Smooth muscle cell (in vitro differentiated cells): Measurements from ENCODE around the gene HEBP2. TPM values are rescaled to one million over a fixed set of nuclear protein-coding genes. Genes with fewer than 3 reads are reported as not detected.

ENCODE experiments used
- DNase-seq: peaks from one replicate; lab custom pipeline; 2025; ENCODE audit not compliant: unreplicated experiment; lab: John Stamatoyannopoulos, UW
- H2AFZ ChIP-seq: fragments of 200-600 bp; sonication (generic); 2 replicates; pipeline ENCODE4 v1.6.0; 2016; ENCODE audit warnings: antibody characterized with exemption, low read depth, mild to moderate bottlenecking
- H3F3A ChIP-seq: fragments of 200-600 bp; sonication (generic); 2 replicates; pipeline ENCODE4 v1.6.0; 2017; ENCODE audit warnings: antibody characterized with exemption, low read depth
- H3K27ac ChIP-seq: fragments of 200-600 bp; sonication (generic); 2 replicates; pipeline ENCODE4 v1.5.1; 2016; ENCODE audit warnings: low read depth, mild to moderate bottlenecking
- H3K27me3 ChIP-seq: fragments of 200-600 bp; sonication (generic); 2 replicates; pipeline ENCODE4 v1.6.1; 2016; ENCODE audit warnings: low read depth, mild to moderate bottlenecking
- H3K36me3 ChIP-seq: fragments of 200-600 bp; sonication (generic); 2 replicates; pipeline ENCODE4 v1.5.1; 2016; ENCODE audit warnings: low read depth
- H3K4me1 ChIP-seq: fragments of 200-600 bp; sonication (generic); 2 replicates; pipeline ENCODE4 v1.5.1; 2016; ENCODE audit warnings: low read depth
- H3K4me2 ChIP-seq: fragments of 200-600 bp; sonication (generic); 2 replicates; pipeline ENCODE4 v1.6.0; 2016; ENCODE audit warnings: mild to moderate bottlenecking
- H3K4me3 ChIP-seq: fragments of 200-600 bp; sonication (generic); 2 replicates; pipeline ENCODE4 v1.5.1; 2016; ENCODE audit warnings: mild to moderate bottlenecking
- H3K79me2 ChIP-seq: fragments of 200-600 bp; sonication (generic); 2 replicates; pipeline ENCODE4 v1.6.0; 2016; ENCODE audit warnings: low read depth, mild to moderate bottlenecking
- H3K9ac ChIP-seq: fragments of 200-600 bp; sonication (generic); 2 replicates; pipeline ENCODE4 v1.6.0; 2016; ENCODE audit warnings: low read depth
- H3K9me3 ChIP-seq: fragments of 200-600 bp; sonication (generic); replicated peaks from 2 replicates; pipeline ENCODE4 v1.5.1; 2016; ENCODE audit warnings: low read depth
- H4K20me1 ChIP-seq: fragments of 200-600 bp; sonication (generic); 2 replicates; pipeline ENCODE4 v1.6.0; 2016; ENCODE audit warnings: low read depth
- CTCF ChIP-seq: fragments of 200-600 bp; sonication (generic); IDR thresholded peaks from 2 replicates; pipeline ENCODE4 v1.5.1; 2017; ENCODE audit warnings: borderline replicate concordance, mild to moderate bottlenecking, antibody characterized with exemption; ENCODE audit not compliant: insufficient read depth, poor library complexity, severe bottlenecking
- WGBS: methylation state at CpG from one replicate; pipeline ENCODE4 v1.1.7; 2016; ENCODE audit warnings: low lambda C conversion rate; 5-methylcytosine and 5-hydroxymethylcytosine counted together
- polyA plus RNA-seq: library from polyadenylated mRNA; unstranded; fragments of >200 nt; fragmentation: Nextera tagmentation; extraction: Ambion mirVana; gene quantifications from 2 replicates; pipeline ENCODE4 v1.2.1, GENCODE V29; 2016
- total RNA-seq: library from RNA; depleted of rRNA; stranded (reverse); fragments of >200 nt; gene quantifications from 2 replicates; pipeline ENCODE4 v1.2.3, GENCODE V29; 2014

The HEBP2 gene
- total and polyA plus RNA-seq, 2 experiments from 2014 or later, result 54.4 to 87.0 TPM

- no peak overlapping the region for H3K4me2 ChIP-seq
- WGBS, result 74% methylated on average over 3 of the region's 3 CpGs
- H3K36me3 ChIP-seq, result no peaks in the 10 kb centered on the region
- no peak overlapping the region for H3K9ac ChIP-seq
- no peak overlapping the region for H3K4me3 ChIP-seq
- H3K27me3 ChIP-seq, result no peaks in the 10 kb centered on the region
- no peak for DNase-seq
- no peaks in the 10 kb centered on the region for H3K4me1 ChIP-seq
- H3K27ac ChIP-seq, result no peak overlapping the region
- H3F3A ChIP-seq, result no peaks in the 10 kb centered on the region
- no peak for TF ChIP-seq CTCF
- no peaks in the 10 kb centered on the region for H4K20me1 ChIP-seq
- no peak overlapping the region for H2AFZ ChIP-seq
- H3K79me2 ChIP-seq, result no peaks in the 10 kb centered on the region
- no peaks in the 10 kb centered on the region for H3K9me3 ChIP-seq
Measured at GRCh38 chr6:138371452-138371711, 32.6 kb upstream of the HEBP2 start.

- no peak overlapping the region for H3K9ac ChIP-seq
- no peak overlapping the region for H3K4me3 ChIP-seq
- WGBS, result 31% methylated on average over 3 of the region's 3 CpGs
- H3K27ac ChIP-seq, result no peak overlapping the region
- H3K27me3 ChIP-seq, result no peaks in the 10 kb centered on the region
- no peaks in the 10 kb centered on the region for H3F3A ChIP-seq
- H3K4me1 ChIP-seq, result no peaks in the 10 kb centered on the region
- H3K9me3 ChIP-seq, result no peaks in the 10 kb centered on the region
- no peak for TF ChIP-seq CTCF
- no peaks in the 10 kb centered on the region for H3K36me3 ChIP-seq
- H3K79me2 ChIP-seq, result no peaks in the 10 kb centered on the region
- H4K20me1 ChIP-seq, result no peaks in the 10 kb centered on the region
- no peak overlapping the region for H2AFZ ChIP-seq
- H3K4me2 ChIP-seq, result no peak overlapping the region
- DNase-seq, result no peak
Measured at GRCh38 chr6:138371720-138372119, 32.3 kb upstream of the HEBP2 start.

GRCh38 chr6:138372711-138373463, 31.1 kb upstream of the HEBP2 start:
- no peak for TF ChIP-seq CTCF
- Histone ChIP-seq H3K9ac (no peak overlapping the region), H4K20me1 (no peaks in the 10 kb centered on the region), H3F3A (no peaks in the 10 kb centered on the region), H3K4me2 (no peak overlapping the region), H2AFZ (no peak overlapping the region), H3K4me1 (no peaks in the 10 kb centered on the region), H3K4me3 (no peak overlapping the region), H3K27me3 (no peaks in the 10 kb centered on the region), H3K36me3 (no peaks in the 10 kb centered on the region), H3K27ac (no peak overlapping the region), H3K9me3 (no peaks in the 10 kb centered on the region), H3K79me2 (no peaks in the 10 kb centered on the region)
- DNase-seq, result no peak

DNA sequence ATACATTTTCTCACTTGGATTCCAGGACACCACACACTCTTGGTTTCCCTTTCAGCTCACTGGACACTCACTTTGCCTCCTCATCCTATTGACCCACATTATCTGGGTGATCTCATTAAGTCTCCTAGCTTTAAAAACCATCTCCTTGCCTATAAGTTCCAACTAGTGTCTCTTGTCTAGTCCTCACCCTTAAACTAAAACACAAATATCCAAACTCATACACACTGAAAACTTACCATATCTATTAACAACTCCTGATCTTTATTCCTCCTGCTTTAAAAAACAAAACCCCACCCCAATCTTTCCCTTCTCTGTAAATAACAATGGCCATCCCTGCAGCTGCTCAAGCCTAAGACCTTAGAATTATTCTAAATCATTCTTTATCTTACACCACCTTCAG, 29.8 kb upstream of the HEBP2 start:
- no peak overlapping the region for H3K9ac ChIP-seq
- DNase-seq, result no peak
- no peaks in the 10 kb centered on the region for H3K79me2 ChIP-seq
- no peaks in the 10 kb centered on the region for H4K20me1 ChIP-seq
- H3F3A ChIP-seq, result no peaks in the 10 kb centered on the region
- H2AFZ ChIP-seq, result no peak overlapping the region
- TF ChIP-seq CTCF, result no peak
- no peak overlapping the region for H3K4me3 ChIP-seq
- no peaks in the 10 kb centered on the region for H3K27me3 ChIP-seq
- H3K4me1 ChIP-seq, result no peaks in the 10 kb centered on the region
- H3K36me3 ChIP-seq, result no peaks in the 10 kb centered on the region
- H3K9me3 ChIP-seq, result no peaks in the 10 kb centered on the region
- no peak overlapping the region for H3K4me2 ChIP-seq
- H3K27ac ChIP-seq, result no peak overlapping the region
